Stimulated activated CD4-positive, alpha-beta T cell treated with anti-CD3 and anti-CD28 coated beads, Interleukin-1b, Interleukin-23, amount 100 ng/mL, for 1 hour (primary cell): ENCODE results near the gene LRRC74A.

Experiments used
- DNase-seq, 2 donors: peaks; one replicate each; pipeline ENCODE4 v3.0.0-alpha.2; 2020; ENCODE audit warnings: low read depth in 2 of 2

LRRC74A gene

DNA sequence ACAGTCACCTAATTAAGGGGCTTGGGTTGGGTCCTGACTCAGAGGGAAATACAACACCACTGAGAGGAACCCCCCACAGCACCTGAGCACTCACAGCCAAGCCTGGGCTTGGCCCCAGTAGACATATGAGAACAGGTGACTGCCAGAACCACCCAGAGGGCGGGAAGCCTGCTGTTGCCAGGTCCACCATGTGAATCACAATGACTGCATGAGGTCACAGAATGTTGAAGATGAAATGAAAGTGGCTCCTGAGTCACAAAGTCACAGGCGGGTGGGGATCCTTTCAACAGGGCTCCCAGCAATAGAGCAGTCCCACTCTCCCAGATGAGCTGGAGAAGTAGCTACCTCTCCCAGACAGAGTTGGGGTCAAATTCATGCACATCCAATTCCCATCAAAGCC, at the start of gene LRRC74A:
Gene LRRC74A, plus strand, starts transcription at position 287 of the 400 bp plus-strand sequence. CDS start 290 bp downstream, outside the sequence.
- no peak for DNase-seq

DNA sequence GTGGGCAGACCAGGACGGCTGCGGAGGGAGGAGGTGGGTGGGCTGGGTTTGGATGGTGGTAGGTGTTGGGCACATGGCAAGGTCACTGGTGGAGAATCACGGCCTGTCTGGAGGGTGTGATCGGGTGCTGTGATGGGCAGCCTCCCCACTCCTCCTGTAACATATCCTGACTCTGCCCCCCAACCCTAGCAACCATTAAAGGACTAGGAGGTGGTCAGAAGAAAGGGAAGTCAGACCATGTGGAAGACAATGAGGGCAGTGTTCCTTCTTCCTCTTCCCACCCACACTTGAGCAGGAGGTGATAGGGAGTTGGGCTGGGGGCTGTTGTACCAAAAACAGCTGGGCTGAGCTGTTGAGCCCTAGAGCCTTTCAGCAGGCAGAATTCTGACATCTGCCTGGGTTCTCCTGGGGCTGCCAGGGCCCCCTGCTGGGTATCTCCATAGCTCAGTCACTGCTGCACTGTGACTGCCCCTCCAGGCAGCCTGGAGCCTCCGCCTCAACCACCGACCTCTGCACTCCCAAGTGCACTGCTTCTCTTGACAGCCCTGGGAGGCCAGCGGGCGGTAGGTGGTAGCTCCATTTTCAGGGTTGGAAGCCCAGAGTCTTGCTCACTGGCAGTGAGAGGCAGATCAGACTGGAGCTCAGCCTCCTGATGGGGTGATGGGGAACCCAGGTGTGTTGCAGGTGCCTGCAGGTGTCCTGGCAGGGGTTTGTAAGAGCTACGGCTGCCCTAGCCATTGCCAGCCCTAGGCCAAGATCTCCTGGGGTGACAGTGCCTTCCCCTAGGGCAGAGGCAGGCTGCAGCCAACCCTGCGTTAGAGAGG, 49.6 kb upstream of the LRRC74A start:
- no peak for DNase-seq

DNA sequence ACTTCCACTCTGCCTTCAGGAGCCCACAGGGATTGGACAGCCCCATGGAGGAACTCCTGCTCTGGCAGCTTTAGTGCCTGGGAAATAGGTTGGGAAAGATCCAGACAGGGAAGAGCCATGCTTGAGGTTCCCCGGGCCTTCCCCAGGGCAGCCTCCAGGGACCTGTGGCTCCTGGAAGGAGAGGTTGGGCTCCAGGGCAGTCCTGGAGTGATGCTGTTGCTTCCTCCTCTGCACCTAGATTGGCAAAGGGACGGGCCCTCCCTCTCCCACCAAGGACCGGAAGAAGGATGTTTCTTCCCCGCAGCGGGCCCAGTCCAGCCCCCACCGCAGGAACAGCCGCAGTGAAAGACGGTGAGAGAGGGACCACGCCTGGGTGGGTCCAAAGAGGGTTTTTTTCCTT, 48.5 kb upstream of the LRRC74A start:
- DNase-seq = no peak

DNA sequence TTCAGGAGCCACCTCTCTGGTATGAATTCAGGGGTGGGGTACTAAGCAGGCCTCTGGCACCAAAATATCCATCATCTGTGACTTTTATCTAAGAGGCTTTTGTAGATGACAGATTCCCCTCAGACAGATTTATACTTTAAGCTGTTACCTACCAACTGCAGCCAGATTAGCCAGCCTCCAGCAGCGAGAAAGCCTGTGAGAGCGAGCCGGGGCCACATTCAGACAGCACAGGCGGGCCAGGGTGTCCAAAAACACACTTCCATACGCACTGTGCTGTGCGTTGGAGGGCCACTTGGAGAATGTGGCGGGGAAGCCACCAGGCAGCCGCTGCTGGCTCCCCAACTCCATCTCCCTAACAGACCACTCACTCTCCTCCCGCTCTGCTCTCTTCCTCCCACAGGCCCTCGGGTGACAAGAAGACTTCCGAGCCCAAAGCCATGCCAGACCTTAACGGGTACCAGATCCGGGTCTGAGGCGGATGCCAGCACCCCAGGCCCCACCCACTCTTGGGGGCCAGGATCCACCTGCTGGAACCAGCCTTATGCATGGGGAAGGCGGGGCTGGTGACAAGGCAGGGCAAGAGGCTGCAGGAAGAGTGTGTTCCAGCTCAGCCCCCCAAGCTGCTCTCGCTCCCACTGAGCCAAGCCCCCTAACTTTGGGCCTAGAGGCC, 47.5 kb upstream of the LRRC74A start:
- DNase-seq = no peak

DNA sequence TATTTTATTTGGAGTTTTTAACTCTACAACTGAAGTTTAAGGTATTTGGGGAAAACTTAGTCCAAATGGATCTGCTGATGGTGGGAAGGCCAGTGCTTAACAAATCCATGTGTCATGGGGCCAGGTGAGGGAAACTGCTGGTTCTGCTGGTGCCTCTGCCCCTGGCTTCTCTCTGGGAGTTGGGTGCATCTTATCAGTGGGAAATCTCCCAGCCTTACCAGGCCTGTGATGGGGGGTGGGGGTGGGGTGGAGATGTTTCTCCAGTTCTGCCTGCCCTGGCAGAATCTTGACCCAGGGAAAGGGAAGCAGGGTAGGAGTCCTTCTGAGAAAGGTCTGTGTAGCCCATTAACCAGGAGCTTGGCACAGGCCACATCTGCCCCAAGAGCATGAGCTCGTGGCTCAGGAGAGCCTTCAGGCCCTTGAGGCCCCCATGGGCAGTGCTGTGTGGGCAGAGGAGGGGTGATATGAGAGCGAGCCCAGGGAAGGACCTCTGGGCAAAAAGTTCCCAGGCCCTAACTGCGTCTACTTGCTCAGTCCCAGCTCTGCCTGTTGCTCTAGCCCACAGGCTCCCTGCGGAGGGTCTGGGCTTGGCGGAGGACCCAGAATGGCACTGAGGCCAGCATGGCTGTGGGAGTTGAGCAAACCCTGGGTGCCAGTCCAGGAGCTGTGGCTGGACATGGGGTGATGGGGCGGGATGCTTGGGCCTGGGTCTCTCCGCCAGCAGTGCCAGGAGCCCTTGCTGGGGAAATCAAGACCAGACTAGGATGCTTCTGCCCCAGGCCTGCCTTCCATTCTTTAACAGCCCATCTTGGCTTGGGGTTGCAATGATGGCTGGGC, 46.8 kb upstream of the LRRC74A start:
- no peak for DNase-seq

DNA sequence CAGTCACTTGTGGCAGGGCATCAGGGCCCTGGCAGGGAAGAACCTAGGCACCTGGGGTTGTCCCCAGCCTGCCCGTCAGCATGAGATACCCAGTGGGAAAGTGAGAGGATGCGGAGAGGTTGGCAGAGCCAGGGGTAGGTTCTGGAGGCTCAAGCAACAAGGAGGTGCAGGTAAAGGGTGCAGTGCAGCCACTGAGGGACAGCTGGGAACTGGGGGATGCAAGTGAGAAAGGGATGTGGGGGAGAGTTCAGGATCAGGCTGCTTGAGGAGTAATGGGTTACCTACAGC, 46.2 kb upstream of the LRRC74A start:
- no peak for DNase-seq

DNA sequence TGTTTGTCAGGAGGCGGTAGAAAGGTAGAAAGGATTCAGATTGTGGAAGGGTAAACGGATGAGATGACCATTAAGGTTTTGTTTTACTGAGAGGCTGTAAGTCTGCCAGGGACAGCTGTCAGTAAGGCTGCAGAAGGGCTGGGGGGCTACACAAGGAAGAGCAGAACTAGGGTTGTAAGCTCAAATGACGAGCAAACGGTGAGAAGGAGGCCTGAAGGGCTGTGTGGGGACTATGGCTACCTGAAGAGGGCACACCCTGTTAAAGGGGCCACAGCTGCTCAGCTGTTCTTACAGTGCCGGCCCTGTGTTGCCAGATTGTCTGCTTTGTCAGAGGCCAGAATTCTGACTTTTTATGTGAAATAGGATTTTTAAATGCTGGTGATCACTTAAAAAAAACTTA, 45.8 kb upstream of the LRRC74A start:
- no peak for DNase-seq

DNA sequence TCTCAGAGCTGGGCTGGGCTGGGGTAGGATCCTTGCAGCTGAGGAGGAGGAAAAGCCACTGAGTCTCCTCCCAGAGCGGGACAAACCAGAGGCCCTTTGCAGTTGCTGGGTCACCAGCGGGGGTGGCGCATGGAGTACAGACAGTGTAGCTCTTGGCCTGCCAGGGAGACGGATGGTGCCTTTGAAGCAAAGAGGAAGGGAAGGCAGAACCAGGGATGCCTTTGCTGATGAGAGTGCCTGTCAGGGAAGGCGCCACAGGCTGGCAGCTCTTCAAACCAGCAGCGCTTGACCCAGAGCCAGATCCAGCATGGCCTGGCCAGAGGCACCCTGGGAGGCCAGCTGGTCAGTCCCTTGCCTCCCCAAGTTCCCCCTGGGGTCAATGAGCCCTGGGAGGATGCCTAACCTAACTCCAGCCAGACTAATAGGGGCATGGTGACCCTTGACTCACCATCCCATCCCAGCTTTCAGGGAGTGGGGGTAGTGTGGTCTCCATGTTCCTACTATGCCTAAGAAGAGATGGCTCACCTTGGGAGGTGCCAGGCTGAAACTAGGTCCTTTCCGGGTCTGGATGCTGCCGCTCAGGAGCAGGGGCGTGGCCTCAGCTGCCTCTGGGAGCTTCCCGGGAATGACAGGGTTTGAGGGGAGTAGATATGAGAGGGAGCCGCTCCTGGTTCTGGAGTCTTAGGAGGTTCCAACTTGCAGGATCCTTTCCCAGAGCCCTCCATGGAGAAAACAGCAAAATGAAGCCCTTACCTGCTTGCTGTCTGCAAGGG, 45.1 kb upstream of the LRRC74A start:
- DNase-seq = no peak

DNA sequence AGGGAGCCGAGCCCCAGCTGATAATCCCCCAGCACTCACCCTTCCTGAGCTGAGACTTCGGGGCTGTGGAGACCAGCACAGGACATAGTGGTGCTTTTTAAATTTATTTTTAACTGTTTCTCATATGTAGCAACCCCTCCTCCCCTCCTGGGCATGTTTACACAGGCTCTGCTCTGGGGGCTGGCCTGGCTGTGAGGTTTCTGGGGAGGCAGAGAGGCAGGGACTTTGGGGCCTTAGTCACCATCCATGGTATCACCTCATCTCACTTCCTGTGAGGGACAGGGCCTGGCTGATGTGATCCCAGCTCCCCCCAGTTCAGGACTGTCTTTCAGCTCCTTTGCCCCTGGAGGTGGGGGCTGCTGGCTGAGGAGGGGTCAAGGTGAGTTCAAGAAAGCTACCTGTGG, 44.6 kb upstream of the LRRC74A start:
- DNase-seq = no peak

DNA sequence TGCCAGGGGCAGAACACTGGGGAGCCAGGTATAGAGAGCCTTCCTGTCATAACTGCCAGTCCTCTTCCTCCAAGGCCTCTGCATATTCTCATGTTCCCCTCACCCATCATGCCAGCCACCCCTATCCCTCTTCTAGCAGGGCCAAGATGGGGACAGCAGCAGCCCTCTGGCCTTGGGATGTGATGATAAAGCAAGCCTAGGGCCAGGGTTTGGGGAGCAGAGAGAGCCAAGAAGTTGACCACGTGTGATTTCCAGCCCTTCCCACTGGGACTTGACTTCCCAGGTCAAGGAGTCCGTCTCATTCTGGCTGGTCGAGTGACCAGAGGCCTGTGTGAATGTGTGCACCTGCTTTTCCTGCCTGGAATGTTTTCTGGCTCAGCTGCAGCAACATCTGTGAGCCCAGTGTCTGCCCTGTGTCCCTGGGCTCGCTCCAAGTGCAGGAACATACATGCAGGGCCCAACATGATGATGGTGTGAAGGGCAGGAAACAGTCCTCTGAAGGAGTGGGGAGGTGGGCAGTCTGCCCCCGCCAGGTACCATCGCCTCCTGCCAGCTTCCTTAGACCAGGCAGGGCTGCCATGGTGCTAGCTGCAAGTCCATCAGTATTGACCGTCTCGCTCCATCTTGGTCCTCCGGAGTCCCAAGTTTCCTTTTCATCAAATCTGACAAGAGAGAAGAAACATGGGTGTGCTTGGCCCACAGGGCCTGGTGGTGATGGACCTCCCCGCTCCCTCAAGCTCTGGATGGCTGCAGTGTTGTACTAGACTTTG, 43.9 kb upstream of the LRRC74A start:
- no peak for DNase-seq

DNA sequence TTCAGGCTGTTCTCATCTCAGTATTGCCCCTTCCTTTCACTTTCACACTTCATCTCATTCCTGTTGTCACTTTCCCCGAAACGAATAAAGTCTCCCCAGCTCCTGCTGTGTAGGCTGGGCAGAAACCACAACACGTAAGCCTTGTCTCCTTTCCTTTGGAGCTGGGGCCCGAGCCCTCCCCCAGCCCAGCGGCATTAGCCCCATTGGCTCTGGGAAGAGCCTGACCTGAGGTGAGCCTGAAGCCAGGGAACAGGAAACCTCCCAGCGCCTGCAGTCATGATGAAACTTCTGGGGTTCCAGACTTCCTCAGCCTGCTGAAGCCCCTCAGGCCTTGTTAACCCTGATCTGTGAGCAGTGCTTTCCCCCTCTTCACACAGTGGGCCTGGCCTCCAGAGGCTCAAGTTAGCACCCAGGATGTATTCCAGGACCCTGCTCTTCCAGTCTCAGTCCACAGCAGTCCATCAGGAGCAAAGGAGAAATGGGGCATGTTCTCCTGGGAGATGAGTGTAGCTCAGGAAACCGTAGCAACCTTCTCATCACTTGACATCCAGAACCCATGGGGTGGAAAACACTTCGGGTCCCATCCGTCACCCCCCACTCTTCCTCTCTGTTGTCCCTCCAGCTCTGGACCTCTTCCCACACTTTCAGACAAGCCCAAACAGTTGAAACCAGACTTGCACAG, 43.2 kb upstream of the LRRC74A start:
- no peak for DNase-seq

DNA sequence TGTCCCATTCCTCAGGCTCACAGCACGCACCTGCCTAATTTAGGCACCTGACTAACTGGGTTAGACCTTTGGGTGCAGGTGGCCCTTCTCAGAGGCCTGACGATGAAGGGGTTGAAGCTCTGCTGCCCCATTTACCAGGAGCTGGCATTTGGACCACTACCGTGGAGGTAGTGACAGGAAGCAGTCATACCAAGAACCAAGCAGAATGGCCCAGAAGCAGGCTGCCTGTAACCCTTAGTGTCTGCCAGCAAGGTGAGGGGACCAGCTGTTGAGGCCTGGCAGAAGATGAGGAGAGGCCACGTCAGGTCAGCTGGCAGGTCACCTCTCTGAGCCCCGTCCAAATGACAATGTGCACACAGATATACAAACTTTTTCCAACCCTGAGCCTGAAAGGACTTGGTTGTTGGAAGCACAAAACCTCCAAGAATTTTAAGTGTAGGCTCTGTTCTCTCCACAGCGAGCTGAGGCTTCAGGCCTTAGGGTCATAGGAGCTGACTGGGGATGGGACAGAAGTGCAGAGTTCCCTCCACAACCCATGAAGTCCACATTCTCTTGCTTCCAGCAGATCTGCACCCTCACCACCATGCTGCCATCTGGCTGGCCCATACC, 41.8 kb upstream of the LRRC74A start:
- no peak for DNase-seq

DNA sequence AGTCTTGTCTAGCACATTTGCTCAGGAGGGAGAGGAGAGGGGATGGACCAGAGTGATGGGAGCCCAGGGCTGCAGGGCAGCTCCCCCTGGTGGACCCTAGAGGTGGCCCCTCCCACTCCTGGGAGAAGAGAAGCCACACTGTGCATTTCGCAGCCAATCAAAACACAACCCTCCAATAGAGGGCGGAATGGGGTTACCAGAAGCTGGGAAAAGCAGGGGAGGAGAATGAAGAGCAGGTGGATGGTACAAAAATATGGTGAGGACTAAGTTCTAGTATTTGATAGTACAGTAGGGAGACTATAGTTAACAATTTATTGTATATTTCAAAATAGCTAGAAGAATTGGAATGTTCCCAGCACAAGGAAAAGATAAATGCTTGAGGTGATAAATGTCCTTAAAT, 41.3 kb upstream of the LRRC74A start:
- peak in 1 of 2 donors; percentile 29 for DNase-seq

DNA sequence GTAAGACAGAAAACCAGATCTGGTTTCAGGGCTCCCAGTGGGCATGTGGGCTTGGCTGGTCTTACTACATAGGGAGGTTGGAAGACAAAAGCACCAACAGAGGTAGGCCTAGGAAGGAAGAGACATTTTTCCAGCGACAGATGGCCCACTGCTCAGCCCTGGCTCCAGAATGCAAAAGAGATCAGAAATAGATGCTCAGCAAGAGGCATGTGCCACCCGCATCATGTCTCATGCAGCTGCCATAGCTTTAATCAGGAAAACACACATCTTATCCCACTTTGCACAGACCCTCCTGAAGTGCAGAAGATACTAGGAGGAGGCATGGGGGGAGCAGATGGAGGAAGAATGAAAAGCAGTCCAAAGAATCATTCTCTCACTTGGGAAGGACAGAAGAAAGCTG, 39.6 kb upstream of the LRRC74A start:
- DNase-seq = no peak

DNA sequence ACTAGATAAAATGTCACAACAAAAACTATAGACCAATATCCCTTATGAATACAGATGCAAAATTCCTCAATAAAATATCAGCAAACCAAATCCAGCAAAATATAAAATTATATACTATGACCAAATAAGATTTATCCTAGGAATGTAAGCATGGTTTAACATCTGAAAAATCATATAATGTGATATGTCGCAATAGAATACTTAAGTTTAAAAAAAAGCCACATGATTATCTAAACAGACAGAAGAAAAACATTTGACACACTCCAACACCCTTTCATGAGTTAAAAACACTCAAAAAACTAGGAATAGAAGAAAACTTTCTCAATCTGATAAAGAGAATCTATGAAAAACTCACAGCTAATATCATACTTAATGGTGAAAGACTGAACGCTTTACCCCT, 33.8 kb upstream of the LRRC74A start:
- no peak for DNase-seq

DNA sequence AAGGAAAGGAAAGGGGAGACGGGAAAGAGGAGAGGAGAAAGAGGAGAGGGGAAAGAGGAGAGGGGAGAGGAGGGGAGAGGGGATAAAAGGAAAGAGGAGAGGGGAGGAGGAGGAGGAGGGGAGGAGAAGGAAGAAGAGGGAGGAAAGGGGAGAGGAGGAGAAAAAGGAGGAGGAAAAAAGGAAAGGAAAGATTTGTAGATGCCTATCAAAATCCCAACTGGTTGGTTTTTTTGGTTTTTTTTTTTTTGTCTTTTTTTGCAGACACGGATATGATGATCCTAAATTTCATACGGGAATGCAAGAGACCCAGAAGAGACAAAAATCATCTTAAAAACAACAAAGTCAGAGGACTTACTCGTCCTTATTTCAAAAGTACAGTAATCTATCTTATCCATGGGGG, 32.9 kb upstream of the LRRC74A start:
- DNase-seq = no peak

DNA sequence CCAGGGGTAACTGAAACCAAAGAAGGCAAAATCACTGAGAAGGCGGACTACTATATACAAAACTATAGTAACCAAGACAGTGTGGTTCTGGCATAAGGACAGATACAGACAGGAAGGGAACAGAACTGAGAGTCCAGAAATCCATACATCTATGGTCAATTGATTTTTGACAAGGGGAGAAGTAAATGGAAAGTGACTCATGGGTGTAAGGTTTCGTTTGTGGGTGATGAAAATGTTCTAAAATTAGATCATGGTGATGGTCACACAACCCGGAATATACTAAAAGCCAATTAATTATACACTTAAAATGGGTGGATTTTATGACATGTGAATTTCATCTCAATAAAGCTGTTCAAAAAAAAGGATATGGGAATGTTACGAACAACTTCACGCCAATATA, 32.3 kb upstream of the LRRC74A start:
- DNase-seq = no peak

DNA sequence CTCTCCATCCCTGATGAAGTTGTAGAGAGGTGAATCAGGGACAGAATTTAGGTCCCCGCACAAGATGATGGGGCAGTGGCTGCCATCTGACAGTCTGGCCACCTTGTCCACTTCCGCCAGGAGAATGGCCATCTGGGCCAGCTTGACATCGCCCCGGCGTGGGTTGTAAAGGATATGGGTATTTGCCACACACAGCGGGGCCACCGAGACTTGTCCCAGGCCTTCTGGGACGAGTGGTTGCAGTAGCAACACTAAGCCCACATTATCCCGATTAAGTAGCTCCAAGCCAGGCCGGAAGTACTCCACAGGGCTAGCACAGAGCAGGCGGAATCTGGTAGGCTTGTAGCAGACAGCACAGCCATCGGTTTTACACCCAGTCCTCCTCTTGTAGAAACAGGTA, 19.8 kb upstream of the LRRC74A start:
- no peak for DNase-seq

DNA sequence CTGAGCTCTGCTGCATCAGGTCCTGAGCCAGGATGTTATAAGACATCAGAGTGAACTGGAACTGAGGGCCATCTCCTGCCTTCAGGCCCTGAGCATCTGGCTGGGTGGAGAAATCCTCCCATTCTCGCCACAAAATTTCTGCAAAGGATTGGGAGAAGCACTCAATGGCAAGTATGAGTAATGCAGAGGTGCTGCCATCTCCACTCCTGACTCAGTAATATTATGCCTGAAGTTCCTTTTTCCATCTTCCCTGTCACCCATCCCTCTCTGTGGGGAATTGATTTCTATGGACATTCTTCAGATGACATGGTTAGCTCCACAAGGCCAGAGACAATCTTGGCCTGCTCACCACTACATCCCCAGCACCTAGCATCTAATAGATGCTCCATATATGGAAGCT, 18.2 kb upstream of the LRRC74A start:
- no peak for DNase-seq

DNA sequence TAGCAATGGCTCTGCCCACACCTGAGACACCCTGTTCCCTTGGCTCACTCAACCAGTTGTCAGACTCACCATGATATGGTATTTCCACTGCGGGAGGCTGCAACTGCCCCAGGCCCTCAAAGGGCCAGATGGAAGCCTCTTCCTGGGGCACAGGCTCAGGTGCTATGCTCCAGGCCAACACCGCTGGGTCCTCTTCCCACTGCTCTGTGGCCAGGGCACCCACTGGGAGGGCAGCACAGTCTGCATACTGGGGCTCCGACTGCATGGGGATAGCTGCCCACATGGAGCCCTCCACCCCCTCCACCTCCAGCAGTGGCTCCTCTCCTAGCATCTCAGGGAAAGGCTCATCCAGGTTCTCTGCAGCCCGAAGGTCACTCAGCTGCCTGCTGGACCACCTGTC, 17.2 kb upstream of the LRRC74A start:
- DNase-seq = no peak
